Effector CD4-positive, alpha-beta T cell (primary cell): ENCODE results near the gene CFB. TPM values are rescaled to one million over a fixed set of nuclear protein-coding genes. Genes with fewer than 3 reads are reported as not detected.
"Not testable (repeated sequence)": the region's sequence is repeated elsewhere in the genome, so short reads cannot be mapped to it uniquely, and the experiment has no call there.

Source experiments
- DNase-seq: peaks from one replicate; pipeline ENCODE4 v3.0.0-alpha.2; 2020
- total RNA-seq: gene quantifications from one replicate; lab custom pipeline; 2026; lab: John Stamatoyannopoulos, UW

The CFB gene
- not detected for total RNA-seq

DNA sequence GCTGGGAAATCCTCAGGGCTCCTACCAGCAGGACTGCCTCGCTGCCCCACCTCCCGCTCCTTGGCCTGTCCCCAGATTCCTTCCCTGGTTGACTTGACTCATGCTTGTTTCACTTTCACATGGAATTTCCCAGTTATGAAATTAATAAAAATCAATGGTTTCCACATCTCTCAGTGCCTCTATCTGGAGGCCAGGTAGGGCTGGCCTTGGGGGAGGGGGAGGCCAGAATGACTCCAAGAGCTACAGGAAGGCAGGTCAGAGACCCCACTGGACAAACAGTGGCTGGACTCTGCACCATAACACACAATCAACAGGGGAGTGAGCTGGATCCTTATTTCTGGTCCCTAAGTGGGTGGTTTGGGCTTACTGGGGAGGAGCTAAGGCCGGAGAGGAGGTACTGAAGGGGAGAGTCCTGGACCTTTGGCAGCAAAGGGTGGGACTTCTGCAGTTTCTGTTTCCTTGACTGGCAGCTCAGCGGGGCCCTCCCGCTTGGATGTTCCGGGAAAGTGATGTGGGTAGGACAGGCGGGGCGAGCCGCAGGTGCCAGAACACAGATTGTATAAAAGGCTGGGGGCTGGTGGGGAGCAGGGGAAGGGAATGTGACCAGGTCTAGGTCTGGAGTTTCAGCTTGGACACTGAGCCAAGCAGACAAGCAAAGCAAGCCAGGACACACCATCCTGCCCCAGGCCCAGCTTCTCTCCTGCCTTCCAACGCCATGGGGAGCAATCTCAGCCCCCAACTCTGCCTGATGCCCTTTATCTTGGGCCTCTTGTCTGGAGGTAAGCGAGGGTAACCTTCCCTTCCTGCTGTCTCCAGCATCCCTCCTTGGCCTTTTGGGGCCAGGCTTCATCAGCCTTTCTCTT lies at the start of gene CFB:
TSS of gene CFB (plus strand) at position 589 of the 863 bp plus-strand sequence. CDS start at position 716, 127 bp downstream.
- DNase-seq = no peak

DNA sequence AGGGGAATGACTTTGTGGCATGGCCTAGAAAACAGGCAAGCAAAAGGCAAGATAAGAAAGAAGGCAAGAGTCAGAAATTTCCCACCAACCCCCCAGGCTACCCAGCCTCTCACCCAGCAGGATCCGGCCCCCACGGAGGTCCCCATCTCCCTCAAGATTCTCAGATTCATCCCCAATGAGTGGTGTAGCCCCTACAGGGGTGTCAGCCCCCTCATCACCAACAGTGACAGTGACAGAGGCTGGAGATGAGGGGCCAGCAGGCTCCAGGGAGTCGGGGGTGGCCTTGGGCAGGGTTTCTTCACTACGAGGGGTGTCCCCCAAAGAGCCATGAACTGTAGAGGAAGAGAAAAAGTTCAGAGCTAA lies 49.4 kb upstream of the CFB start:
- DNase-seq = no peak

DNA sequence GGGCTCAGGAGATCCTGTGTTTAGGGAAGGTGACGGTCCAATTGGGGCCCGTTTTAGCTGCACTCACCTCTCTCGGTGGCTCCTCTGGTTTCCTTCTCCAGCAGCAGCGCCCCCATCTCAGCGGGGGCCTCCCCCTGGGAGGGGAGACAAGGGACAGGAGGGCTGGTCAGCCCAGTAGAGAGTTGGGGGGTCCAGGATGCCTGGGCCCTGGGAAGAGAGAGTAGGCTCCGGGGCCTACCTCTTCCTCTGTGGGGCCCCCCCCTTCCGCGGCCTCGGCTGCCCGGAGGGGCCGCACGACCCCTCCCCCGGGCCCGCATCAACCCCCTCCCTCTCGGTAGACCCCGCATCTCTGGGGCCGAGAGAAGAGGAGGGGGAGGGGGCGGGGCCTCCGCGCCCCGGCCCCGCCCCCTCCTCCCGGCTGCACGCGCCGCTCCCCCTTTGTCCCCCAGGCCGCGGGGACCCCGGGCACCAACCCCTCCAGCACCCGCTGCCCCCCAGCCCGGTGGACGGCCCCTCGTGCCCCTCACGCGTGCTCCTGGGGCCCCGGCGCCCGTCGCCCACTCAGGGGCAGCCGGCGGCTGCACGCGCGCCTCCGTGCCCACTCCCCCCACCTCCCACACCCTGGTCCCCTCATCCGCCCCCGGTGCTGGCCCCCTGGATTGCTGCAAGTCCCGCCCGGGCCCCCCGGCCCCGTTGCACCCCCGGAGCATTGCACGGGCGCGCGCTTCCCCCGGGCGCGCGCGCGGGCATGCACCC lies 48.9 kb upstream of the CFB start:
- no peak for DNase-seq

DNA sequence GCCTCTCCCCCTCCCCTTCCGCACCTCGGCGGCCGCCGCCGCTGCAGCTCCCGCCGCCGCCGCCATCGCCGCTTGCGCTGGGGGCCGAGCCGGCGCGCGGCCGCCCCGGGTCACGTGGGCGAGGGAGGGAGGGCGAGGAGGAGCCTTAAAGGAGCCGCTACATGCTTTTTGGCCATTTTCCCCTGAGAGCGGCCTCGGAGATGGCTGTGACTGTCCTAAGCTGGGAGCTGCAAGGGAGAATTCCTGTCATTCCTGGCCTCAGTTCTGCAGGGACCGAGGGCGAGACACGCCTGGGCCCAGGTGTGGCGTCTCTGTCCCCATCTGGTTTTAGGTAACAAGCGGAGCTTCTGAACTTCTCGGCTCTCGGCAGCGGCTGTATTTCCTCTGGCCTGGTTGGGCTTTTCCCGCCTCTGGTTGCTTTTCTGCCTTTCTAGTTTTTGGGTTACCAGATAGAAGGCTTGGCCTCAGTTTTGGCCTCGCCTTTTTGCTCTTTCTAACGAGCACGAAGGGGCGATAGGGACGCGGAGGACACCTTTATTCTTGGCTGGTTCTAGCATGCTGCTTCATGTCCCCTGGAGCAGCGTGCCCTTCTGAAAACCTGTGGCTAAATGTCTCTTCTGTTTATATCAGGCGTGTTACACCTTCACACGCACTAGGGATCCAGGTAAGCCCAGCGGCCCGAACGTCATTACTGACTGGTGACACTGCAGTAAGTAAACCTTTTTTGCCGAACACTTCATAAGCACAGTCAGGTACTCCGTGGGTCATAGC lies 48.1 kb upstream of the CFB start, which contains the start of gene EHMT2:
TSS of gene EHMT2 (minus strand) at position 87 of the 771 bp plus-strand sequence. CDS start at position 66, 21 bp downstream.
- peak; percentile 76 for DNase-seq

DNA sequence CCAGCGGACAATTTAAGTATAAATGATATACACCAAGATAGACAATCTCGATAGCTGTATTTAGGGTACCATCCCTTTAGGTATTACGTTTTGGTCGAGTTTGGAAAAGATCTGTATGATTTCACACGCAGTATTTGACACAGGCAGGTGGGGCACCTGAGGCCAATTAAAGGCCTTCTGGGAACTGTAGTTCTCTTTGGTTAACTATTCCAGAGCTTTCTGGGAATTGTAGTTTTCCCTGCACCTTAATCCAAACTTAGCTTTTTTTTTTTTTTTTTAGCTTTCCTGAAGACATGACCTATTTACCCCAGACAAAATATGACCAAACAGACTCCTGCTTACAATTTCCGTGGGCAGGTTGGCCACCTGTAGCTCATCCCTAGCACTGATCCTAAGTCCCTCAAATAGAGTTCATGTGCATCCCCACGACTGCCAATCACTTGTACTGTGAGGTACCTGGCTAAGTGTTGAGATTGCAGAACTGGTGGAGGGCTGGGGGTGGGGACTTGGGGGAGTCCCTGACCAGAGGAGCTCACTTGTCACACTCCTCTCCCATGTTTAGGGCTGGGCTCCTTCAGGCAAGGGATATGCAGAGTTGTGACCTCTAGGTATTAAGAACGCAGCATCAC lies 47.4 kb upstream of the CFB start:
- DNase-seq = peak; percentile 18

DNA sequence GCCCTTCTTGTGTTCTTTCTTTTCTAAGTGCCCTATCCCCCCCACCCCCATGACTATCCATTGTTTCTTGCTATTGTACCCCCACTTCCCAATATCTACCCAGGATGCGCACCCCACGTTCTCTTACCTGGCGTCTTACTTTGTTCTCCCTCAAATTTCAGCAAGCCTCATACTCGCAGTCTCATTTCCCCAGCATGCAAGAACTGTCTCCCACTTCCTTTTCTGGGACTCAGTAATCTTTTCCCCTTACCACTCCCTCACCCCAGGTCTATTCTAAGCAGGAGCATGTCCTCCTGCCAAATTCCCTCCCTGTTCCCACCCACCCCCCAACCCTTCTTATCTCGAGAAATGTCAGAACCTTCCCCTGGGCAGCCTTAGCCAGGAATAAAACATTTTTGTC lies 46.7 kb upstream of the CFB start:
- no peak for DNase-seq

DNA sequence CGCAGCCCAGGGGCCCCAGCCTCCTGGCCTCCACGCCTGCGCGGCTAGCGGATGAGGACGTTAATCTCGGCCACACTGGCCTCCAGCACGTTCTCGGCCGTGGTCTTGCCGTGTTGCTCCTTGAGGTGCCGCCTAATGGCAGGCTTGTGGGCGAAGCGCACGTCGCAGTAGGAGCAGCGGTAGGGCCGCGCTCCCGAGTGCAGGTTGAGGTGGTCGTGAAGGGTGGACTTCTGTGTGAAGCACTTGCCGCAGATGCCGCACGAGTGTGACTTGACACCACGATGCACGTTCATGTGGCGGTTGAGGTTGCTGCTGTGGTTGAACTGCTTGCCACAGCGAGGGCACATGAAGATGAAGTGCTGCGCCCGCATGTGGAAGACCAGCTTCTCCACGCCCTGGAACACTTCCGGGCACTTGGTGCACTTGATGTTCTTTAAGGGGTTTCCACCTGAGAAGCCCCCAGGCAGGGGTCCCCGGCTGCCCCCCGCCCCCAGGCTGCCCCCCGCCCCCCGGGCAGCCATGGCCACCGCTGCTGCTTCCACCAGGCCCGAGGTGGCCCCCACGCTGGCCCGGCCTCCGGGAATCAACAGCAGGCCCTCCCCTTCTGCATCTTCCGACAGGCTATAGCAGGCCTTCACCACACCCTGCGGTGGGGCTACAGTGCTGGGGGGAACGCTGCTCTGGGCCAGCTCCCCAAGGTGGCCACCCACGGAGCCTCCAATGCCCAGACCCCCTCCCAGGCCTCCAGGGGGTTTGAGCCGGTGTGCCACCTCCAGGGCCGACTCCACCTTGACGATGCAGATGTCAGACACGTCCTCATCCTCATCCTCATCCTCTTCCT lies 45.8 kb upstream of the CFB start:
- DNase-seq = no peak

DNA sequence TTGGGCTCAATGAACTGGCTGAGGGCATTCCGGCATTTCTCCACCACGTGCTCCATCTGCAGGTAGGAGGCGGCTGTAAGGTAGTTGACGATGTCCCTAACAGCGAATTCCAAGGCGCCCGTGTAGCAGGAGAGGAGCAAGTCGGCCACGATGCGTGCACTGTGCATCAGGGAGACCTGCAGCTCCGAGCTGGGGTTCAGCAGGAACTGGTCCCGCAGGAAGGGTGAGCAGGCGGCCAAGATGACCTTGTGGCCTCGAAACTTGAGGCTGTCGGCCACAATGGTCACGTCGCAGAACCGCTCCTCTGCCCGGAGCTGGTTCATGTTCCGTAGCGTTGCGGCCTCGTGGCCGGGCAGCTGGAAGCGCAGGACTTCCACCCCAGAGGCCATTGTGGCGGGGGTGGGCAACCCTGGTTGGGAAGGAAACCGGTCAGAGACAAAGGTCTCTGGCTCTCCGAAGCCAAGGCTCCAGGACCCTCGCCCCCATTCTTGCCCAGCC lies 44.9 kb upstream of the CFB start:
- no peak for DNase-seq

DNA sequence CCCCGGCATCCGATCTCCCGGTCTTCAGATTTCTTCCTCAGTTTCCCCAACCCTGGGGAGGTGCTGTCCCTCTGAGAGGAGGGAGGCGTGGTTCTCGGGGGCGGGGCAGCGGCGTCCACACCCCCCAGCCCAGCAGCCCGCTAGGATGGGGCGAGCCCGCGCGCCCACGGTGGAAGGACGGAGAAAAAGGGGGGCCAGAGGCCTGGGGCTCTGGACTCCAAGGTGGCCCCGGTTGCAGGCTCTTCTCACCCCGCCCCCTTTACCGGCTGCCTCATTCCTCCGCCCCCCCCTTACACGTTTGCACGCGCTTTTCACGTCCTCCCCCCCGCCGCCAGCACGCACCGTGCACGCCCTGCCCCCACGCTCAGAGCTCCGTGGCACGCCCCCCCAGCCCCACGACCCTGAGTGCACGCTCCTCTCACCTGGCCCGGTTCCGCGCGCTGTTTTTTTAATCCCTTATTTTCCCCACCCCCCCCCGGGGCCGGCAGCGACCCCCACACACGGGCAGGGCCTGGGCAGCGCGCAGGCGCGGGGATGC lies 44.4 kb upstream of the CFB start:
- DNase-seq = peak; percentile 56

DNA sequence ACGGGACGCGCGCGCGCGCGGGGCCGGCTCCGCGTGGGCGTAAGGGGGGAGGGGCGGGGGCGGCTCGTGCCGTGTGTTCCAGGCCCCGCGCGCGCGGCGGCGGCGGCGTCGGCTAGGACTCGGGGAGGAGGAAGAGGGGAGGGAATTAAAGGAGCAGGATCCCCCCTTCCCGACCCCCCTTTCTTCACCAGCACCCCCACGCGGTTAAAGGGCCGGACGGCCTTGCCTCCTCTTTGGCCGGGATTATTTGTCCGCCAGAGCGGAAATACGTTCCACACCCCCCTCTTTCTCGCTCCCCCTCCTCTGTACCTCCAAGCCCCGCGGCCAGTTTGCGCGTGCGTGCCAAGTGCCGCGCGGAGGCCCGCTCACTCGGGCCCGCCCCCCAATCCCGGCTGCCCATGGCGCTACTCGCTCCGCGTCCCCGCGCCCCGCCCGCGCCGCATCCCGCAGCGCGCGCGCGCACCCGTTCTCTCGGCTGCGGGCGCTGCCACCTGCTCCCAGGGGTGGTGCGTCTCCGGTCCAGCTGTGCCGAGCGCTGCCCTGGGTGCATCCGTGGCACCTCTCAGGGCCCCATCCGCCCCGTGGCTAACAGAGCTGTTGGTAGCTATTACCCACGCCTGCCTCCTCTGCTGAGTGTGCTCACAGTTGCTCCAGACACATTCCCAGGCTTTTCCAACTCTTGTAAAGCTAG lies 43.8 kb upstream of the CFB start, which contains the start of gene ZBTB12:
TSS of gene ZBTB12 (minus strand) at position 134 of the 691 bp plus-strand sequence. CDS start 781 bp downstream, outside the sequence.
- peak; percentile 73 for DNase-seq

DNA sequence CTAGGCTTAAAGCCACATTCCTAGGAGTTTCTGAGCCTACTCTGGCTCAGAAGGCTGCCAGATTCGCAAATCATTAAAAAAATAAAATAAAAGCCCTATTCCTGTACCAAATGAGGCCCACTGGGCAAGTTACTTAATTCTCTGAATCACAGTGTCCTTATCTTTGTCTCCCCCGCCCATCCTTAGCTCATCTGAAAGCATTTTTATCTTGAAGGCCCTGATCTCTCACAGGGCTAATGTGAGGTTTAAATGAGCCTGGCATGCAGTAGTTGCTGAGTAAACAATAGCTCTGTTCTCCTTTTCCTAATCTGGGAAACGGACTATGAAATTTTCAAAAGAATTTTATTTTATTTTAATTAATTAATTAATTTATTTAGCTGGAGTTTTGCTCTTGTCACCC lies 41.9 kb upstream of the CFB start:
- no peak for DNase-seq

DNA sequence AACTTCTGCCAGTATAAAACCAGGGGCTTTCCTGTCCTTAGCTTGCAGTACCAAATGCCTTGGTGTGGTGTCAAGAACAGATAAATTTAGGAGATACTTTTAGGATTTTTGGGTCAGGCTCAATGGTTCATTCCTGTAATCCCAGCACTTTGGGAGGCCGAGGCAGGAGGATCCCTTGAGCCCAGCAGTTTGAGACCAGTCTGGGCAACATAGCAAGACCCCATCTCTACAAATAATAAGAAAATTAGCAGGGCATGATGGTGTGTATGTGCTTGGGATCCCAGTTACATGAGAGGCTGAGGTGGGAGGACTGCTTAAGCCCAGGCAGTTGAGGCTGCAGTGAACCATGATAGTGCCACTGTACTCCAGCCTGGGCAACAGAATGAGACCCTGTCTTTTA lies 40.9 kb upstream of the CFB start:
- no peak for DNase-seq

DNA sequence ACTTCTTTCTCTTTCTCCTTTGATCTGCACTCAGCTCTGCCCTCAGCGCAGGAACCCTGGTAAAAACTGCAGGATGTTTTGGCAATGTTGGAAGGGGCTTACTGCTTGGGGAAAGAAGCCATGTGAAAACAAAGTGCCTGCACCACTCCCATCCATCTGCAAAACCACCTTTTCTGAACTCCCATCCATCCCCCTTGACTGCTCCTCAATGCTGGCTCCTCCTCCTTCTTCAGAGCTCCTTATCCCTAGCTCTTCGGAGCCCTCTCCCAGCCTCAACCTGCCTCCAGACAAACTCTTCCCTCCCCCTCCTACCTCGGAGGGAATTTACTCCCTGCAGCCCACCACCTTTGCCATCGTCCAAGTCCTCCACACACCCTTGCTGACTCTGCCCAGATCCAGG lies 39.8 kb upstream of the CFB start:
- DNase-seq = no peak

DNA sequence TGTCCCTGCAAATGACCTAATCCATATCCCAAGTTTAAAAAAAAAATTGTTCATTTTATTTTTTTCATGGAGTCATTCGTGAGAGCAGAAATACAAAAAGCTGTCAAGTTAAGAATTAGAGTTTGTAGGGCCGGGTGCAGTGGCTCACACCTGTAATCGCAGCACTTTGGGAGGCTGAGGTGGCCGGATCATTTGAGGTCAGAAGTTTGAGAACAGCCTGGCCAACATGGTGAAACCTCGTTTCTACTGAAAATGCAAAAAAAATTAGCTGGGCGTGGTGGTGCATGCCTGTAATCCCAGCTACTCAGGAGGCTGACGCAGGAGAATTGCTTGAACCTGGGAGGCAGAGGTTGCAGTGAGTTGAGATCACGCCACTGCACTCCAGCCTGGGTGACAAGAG lies 39.2 kb upstream of the CFB start:
- not testable (repeated sequence) for DNase-seq

DNA sequence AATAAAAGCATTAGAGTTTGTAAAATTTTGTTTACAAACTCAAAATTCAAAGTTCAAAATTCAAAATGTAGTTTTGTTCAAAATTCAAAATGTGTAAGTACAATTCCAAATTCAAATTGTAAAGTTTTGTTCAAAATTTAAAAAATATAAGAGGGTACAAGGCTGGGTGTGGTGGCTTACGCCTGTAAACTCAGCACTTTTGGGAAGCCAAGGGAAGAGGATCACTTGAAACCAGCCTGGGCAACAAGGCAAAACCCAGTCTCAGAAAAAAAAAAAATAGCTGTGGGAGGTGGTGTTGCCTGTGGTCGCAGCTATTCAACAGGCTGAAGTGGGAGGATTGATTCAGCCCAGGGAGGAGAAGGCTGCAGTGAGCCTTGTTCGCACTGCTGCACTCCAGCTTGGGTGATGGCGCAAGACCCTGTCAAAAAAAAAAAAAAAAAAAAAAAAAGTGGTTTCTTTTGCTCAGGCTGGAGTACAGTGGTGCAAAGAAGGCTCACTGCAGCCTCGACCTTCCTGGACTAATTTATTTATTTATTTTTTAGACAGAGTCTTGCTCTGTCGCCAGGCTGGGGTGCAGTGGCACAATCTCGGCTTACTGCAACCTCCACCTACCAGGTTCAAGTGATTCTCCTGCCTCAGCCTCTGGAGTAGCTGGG lies 38.6 kb upstream of the CFB start:
- DNase-seq = no peak

DNA sequence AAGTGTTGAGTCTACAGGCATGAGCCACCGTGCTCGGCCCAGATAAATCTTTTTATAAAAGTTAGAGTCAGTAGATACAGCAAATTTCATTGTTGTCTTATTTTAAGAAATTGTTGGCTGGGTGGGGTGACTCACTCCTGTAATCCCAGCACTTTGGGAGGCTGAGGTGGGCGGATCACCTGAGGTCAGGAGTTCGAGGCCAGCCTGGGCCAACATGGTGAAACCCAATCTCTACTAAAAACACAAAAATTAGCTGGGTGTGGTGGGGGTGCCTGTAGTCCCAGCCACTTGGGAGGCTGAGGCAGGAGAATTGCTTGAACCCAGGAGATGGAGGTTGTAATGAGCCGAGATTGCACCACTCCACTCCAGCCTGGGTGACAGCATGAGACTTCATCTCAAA lies 37.6 kb upstream of the CFB start:
- not testable (repeated sequence) for DNase-seq

DNA sequence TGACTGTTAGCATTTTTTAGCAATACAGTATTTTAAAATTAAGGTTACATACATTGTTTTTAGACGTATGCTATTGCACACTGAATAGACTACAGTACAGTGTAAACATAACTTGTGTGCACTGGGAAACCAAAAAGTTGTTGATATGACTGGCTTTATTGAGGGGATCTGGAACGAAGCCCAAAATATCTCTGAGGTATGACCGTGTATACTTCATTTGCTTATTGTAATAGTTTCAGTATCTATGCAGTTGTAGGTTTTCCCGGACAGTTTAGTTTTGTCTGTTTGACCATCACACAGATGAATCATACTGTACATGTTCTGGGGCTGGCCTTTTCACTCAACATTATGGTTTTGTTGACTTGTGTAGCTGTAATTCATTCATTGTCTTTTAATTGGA lies 37.1 kb upstream of the CFB start:
- no peak for DNase-seq

DNA sequence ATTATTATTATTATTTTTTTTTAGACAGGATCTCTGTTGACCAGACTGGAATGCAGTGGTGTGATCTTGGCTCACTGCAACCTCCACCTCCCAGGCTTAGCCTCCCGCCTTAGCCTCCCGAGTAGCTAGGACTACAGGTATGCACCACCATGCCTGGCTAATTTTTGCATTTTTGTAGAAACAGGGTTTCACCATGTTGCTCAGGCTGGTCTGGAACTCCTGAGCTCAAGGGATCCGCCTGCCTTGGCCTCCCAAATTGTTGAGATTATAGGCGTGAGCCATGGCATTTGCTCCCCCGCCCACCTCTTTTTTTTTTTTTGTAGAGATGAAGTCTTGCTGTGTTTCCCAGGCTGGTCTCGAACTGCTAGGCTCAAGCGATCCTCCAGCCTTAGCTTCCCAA lies 36.6 kb upstream of the CFB start:
- not testable (repeated sequence) for DNase-seq

DNA sequence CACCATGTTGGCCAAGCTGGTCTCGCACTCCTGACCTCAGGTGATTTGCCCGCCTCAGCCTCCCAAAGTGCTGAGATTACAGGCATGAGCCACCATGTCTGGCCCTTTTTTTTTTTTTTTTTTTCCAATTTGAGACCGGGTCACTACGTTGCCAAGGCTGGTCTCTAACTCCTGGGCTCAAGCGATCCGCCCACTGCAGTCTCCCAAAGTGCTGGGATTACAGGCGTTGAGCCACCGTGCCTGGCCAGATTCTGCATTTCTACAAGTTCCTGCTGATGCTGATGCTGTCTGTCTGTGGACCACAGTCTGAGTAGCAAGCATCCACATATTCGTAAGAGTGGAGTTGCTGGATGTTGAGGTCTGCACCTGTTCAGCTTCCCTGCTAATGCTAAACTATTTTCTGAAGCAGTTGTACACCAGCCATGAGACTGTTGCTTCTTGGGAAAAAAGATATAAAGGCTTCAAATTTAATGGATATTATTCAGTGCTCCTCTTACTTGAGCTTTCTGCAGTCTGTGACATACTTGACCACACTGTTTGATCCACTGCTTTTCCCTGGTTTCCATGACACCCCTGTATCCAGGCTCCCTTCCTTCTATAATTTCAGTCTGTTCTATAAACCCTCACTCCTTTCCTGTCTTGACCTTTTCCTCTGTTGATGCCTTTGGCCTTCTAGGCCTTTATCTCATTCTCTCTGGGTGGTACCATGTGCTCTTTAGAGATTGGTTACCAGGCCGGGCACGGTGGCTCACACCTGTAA lies 33.9 kb upstream of the CFB start:
- DNase-seq = no peak
